Tibial nerve (tissue), 4 donors: ENCODE measurements around the gene FMO4. TPM values are rescaled to one million over a fixed set of nuclear protein-coding genes. Genes with fewer than 3 reads are reported as not detected.

ENCODE experiments used
- DNase-seq, 2 donors: peaks; one replicate each; pipeline ENCODE4 v3.0.0-alpha.2; 2019; ENCODE audit warnings: low spot score in 2 of 2
- H3K27ac ChIP-seq, 4 donors: fragments of 200-600 bp; sonication (generic) in 3 of 4; one replicate each; pipeline ENCODE4 v1.5.1; 2017 to 2019; ENCODE audit warnings: mild to moderate bottlenecking in 1 of 4
- H3K27me3 ChIP-seq, 2 donors: fragments of 200-600 bp; sonication (generic) in 1 of 2; one replicate each; pipeline versions ENCODE4 v1.5.1 to v1.6.0; 2017 to 2019
- H3K36me3 ChIP-seq, 3 donors: fragments of 200-600 bp; sonication (generic); one replicate each; pipeline ENCODE4 v1.5.1; 2018 to 2019
- H3K4me1 ChIP-seq, 4 donors: fragments of 200-600 bp; sonication (generic) in 3 of 4; one replicate each; pipeline ENCODE4 v1.5.1; 2017 to 2019
- H3K4me3 ChIP-seq, 4 donors: fragments of 200-600 bp; sonication (generic) in 3 of 4; one replicate each; pipeline ENCODE4 v1.5.1; 2017 to 2019; ENCODE audit warnings: mild to moderate bottlenecking in 1 of 4, moderate library complexity in 1 of 4
- H3K9me3 ChIP-seq, 4 donors: fragments of 200-600 bp; sonication (generic) in 3 of 4; one replicate each; pipeline ENCODE4 v1.5.1; 2017 to 2019
- CTCF ChIP-seq, 5 experiments: fragments of 200-600 bp in 3 of 5; fragments of 450-650 bp in 2 of 5; sonication (generic) in 3 of 5; IDR thresholded peaks; one replicate each; pipeline ENCODE4 v1.5.1; 2016 to 2019; ENCODE audit warnings: antibody characterized with exemption in 5 of 5, mild to moderate bottlenecking in 3 of 5, moderate library complexity in 2 of 5
- EP300 ChIP-seq, 2 donors: sonication (generic); formaldehyde crosslinking; IDR thresholded peaks; one replicate each; pipeline ENCODE4 v1.6.1; 2017; ENCODE audit warnings: antibody characterized with exemption in 2 of 2, mild to moderate bottlenecking in 1 of 2
- POLR2A ChIP-seq, 2 donors: fragments of 450-650 bp; IDR thresholded peaks; one replicate each; pipeline ENCODE4 v1.6.1; 2017; ENCODE audit warnings: antibody characterized with exemption in 2 of 2, mild to moderate bottlenecking in 2 of 2, moderate library complexity in 2 of 2
- WGBS, 2 donors: methylation state at CpG; one replicate each; pipeline ENCODE4 v1.1.5; 2018; 5-methylcytosine and 5-hydroxymethylcytosine counted together
- total RNA-seq, 4 donors: library from RNA; depleted of rRNA; stranded (reverse); fragments of >200 nt; gene quantifications; one replicate each; pipeline ENCODE4 v1.1.0, GENCODE V29; 2016

The FMO4 gene
- total RNA-seq, 4 donors from 2014 or later, result 2.4 to 27.3 (median 3.9) TPM

GRCh38 chr1:171344473-171344820, 30.5 kb downstream of the FMO4 start:
- DNase-seq, result peak in 1 of 2 donors; percentile 39
- Histone ChIP-seq H3K4me3 (no peak overlapping the region), H3K36me3 (no peaks in the 10 kb centered on the region), H3K4me1 (peaks cover 0 to 16% (median 3%) of the 10 kb centered on the region in 4 donors), H3K27ac (no peak overlapping the region), H3K9me3 (no peaks in the 10 kb centered on the region), H3K27me3 (no peaks in the 10 kb centered on the region)
- TF ChIP-seq POLR2A (IDR thresholded peaks at IDR 0.05) (no peak), CTCF (IDR thresholded peaks at IDR 0.05) (no peak), EP300 (IDR thresholded peaks at IDR 0.05) (peak in 1 of 2 donors; percentile 47)
- WGBS, 2 donors, result 41 to 48% methylated on average over 6 of the region's 6 CpGs

DNA sequence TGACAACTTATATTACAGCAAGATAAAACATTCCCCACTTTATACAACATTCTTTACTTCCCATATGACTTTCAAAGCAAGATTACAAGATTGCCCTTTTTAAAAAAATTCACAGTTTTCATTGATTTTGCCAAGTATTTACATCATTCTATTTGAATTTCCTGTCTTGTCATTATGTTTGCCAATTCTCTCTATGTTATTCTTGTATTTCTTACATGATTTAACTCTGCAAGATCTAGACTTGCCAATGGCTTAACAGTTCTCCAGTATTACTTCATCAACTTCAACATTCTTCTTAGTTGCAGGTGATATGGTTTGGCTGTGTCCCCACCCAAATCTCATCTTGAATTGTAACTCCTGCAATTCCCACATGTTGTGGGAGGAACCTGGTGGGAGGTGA, 31.6 kb downstream of the FMO4 start:
- Histone ChIP-seq H3K36me3 (no peaks in the 10 kb centered on the region), H3K4me1 (peaks cover 0 to 16% (median 3%) of the 10 kb centered on the region in 4 donors), H3K27me3 (no peaks in the 10 kb centered on the region), H3K9me3 (no peaks in the 10 kb centered on the region), H3K27ac (no peak overlapping the region), H3K4me3 (no peak overlapping the region)
- TF ChIP-seq POLR2A (IDR thresholded peaks at IDR 0.05), result no peak
- TF ChIP-seq EP300 (IDR thresholded peaks at IDR 0.05), result no peak
- TF ChIP-seq CTCF (IDR thresholded peaks at IDR 0.05), result no peak
- DNase-seq, result no peak

DNA sequence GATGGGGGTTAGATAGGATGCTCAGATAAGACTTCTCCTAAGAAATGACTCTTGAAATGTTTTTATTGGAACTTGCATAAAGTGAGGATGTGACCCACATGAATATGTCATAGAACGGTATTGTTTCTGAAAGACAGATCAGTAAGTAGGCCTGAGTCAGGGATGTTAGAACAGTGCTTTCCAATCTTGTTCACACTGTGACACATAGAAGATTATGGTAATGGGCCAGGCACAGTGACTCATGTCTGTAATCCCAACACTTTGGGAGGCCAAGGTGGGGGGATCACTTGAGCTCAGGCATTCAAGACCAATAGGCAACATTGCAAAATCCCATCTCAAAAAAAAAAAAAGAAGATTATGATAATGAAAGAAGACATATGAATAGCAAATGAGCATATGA, 32.9 kb downstream of the FMO4 start:
- Histone ChIP-seq H3K27me3 (no peaks in the 10 kb centered on the region), H3K36me3 (no peaks in the 10 kb centered on the region), H3K4me3 (no peak overlapping the region), H3K27ac (no peak overlapping the region), H3K4me1 (peaks cover 0 to 16% (median 3%) of the 10 kb centered on the region in 4 donors), H3K9me3 (no peaks in the 10 kb centered on the region)
- no peak for DNase-seq
- WGBS, 2 donors, result 65 to 75% methylated on average over 1 of the region's 1 CpG
- no peak for TF ChIP-seq EP300 (IDR thresholded peaks at IDR 0.05)
- no peak for TF ChIP-seq POLR2A (IDR thresholded peaks at IDR 0.05)
- no peak for TF ChIP-seq CTCF (IDR thresholded peaks at IDR 0.05)

DNA sequence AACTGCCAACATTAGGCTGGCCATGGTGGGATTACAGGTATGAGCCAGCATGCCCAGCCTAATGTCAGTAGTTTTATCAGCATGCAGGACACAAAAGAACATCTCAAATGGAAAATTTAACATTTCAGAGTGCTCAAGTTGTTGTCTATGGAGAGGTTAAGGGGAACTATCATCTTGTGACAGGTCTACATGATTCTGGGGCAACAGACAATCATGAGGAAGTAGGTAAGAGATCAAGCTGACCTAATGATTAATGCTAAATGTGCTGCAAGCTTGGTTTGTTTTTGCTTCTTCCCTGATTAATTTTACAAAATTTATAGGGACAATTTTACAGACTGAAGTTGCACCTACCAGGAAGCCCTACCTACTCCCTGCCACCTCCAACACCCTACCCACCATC, 36.6 kb downstream of the FMO4 start:
- no peaks in the 10 kb centered on the region for H3K36me3 ChIP-seq
- no peaks in the 10 kb centered on the region for H3K27me3 ChIP-seq
- no peak overlapping the region for H3K27ac ChIP-seq
- DNase-seq, result no peak
- H3K9me3 ChIP-seq, result no peaks in the 10 kb centered on the region
- no peaks in the 10 kb centered on the region for H3K4me1 ChIP-seq
- no peak overlapping the region for H3K4me3 ChIP-seq
- no peak for TF ChIP-seq POLR2A (IDR thresholded peaks at IDR 0.05)
- TF ChIP-seq CTCF (IDR thresholded peaks at IDR 0.05), result no peak
- no peak for TF ChIP-seq EP300 (IDR thresholded peaks at IDR 0.05)

GRCh38 chr1:171351961-171352360, 38.0 kb downstream of the FMO4 start:
- no peak for TF ChIP-seq CTCF (IDR thresholded peaks at IDR 0.05)
- no peak for TF ChIP-seq EP300 (IDR thresholded peaks at IDR 0.05)
- no peak for TF ChIP-seq POLR2A (IDR thresholded peaks at IDR 0.05)
- no peaks in the 10 kb centered on the region for H3K4me1 ChIP-seq
- H3K27me3 ChIP-seq, result no peaks in the 10 kb centered on the region
- no peaks in the 10 kb centered on the region for H3K9me3 ChIP-seq
- H3K36me3 ChIP-seq, result no peaks in the 10 kb centered on the region
- H3K27ac ChIP-seq, result no peak overlapping the region
- WGBS, 2 donors, result 68 to 84% methylated on average over 3 of the region's 3 CpGs
- H3K4me3 ChIP-seq, result no peak overlapping the region
- no peak for DNase-seq
